Uterus (tissue), 2 donors: ENCODE measurements around the gene LIX1.

ENCODE experiments used
- POLR2A ChIP-seq, 2 donors: fragments of 450-650 bp; IDR thresholded peaks; one replicate each; pipeline ENCODE4 v1.6.1; 2016; ENCODE audit warnings: antibody characterized with exemption in 2 of 2, mild to moderate bottlenecking in 1 of 2, moderate library complexity in 1 of 2
- TF ChIP-seq, protein P1 (sequence below), 4 experiments: fragments of 200-600 bp in 2 of 4; fragments of 450-650 bp in 2 of 4; sonication (generic) in 2 of 4; IDR thresholded peaks; one replicate each; pipeline ENCODE4 v1.5.1; 2016 to 2019; ENCODE audit warnings: antibody characterized with exemption in 4 of 4, mild to moderate bottlenecking in 2 of 4, moderate library complexity in 1 of 4

DNA sequence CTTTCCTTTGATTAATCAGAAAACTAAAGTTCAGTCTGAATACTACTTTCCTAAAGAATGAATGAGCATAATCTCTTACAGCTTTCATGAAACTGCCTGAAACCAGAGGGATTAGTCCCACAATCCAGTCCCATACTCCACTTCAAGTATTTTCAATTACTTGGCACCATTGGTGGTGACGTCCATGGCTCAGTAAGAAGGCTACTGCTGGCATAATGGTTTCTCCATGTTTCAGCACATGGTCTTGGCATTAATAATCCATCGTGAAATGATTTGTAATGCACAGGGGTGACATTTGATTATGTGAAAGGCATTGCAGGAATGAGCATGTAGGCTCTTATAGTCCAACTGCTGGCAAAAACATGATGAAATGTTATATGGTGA is 23.4 kb downstream of the LIX1 start:
- TF ChIP-seq, protein P1, sequence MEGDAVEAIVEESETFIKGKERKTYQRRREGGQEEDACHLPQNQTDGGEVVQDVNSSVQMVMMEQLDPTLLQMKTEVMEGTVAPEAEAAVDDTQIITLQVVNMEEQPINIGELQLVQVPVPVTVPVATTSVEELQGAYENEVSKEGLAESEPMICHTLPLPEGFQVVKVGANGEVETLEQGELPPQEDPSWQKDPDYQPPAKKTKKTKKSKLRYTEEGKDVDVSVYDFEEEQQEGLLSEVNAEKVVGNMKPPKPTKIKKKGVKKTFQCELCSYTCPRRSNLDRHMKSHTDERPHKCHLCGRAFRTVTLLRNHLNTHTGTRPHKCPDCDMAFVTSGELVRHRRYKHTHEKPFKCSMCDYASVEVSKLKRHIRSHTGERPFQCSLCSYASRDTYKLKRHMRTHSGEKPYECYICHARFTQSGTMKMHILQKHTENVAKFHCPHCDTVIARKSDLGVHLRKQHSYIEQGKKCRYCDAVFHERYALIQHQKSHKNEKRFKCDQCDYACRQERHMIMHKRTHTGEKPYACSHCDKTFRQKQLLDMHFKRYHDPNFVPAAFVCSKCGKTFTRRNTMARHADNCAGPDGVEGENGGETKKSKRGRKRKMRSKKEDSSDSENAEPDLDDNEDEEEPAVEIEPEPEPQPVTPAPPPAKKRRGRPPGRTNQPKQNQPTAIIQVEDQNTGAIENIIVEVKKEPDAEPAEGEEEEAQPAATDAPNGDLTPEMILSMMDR (IDR thresholded peaks at IDR 0.05) = no peak
- no peak for TF ChIP-seq POLR2A (IDR thresholded peaks at IDR 0.05)
